GM12892 (cell line): Measurements from ENCODE around the gene CYP27C1.

Experiments
- DNase-seq: peaks from one replicate; pipeline ENCODE4 v3.0.0; 2011; ENCODE audit not compliant: insufficient read length
- FAIRE-seq: peaks from 2 replicates; lab custom pipeline; 2011; peaks lifted over from hg19 to GRCh38; lab: Jason Lieb, UNC
- POLR2A ChIP-seq: IDR thresholded peaks from 2 replicates; pipeline ENCODE4 v1.6.1; 2011; ENCODE audit warnings: low read depth, low read length, control low read depth
- POLR2AphosphoS5 ChIP-seq: IDR thresholded peaks from 2 replicates; pipeline ENCODE4 v1.6.1; 2011; ENCODE audit warnings: low read depth, low read length, control low read depth
- TAF1 ChIP-seq: IDR thresholded peaks from 2 replicates; pipeline ENCODE4 v1.6.1; 2011; ENCODE audit warnings: low read depth, mild to moderate bottlenecking, control low read depth, low read length, borderline replicate concordance

The CYP27C1 gene

GRCh38 chr2:127197475-127198385 is 22.4 kb downstream of the CYP27C1 start:
- DNase-seq (no peak), FAIRE-seq (peak; percentile 93)
- TF ChIP-seq TAF1 (no peak), POLR2A (no peak), POLR2AphosphoS5 (no peak)

DNA sequence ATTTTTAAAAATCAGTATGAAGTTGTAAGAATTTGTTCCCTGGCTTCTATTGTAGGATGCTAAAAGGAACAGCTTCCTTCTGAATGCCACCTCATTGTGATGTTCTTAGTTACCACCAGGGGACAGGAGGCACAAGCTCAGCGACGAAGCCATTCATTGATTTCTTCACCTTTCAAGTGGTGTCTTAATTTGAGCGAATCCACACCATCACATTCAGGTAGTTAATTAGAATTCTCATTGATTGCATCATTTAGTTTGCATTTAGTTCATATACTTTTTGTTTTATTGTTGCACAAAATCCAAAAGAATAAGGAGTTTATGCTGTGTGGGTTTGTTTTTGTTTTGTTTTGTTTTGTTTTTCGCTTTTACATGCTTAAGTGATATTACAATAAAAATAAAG is 23.1 kb downstream of the CYP27C1 start:
- DNase-seq (no peak), FAIRE-seq (no peak)
- TF ChIP-seq POLR2A (no peak), TAF1 (no peak), POLR2AphosphoS5 (no peak)

GRCh38 chr2:127196549-127196948 is 23.6 kb downstream of the CYP27C1 start:
- TF ChIP-seq POLR2A (no peak), TAF1 (no peak), POLR2AphosphoS5 (no peak)
- DNase-seq (no peak), FAIRE-seq (no peak)

- no peak for DNase-seq
- TF ChIP-seq TAF1 (no peak), POLR2A (no peak), POLR2AphosphoS5 (no peak)
- no peak for FAIRE-seq
These were observed 24.7 kb downstream of the CYP27C1 start for GRCh38 chr2:127195140-127196074.

DNA sequence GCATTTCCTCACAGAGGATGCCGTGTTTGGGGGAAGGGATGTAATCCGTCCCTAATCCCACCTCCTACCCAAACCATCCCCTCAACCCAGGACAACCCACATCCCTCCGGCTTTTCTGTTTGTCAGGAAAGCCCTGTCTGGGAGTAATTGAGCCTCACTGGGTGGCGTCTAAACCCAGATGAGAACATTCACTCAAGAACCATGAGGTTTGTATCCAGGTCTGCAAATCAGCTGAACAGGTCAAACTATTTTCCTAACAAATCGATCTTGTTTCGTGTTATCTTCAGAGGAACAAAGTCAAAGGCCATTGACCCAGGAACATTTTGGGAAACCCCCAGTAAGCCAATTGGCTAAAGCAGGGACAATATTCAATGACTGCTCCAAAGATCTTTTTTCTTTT is 25.7 kb downstream of the CYP27C1 start:
- DNase-seq (no peak), FAIRE-seq (no peak)
- TF ChIP-seq POLR2A (no peak), TAF1 (no peak), POLR2AphosphoS5 (no peak)

DNA sequence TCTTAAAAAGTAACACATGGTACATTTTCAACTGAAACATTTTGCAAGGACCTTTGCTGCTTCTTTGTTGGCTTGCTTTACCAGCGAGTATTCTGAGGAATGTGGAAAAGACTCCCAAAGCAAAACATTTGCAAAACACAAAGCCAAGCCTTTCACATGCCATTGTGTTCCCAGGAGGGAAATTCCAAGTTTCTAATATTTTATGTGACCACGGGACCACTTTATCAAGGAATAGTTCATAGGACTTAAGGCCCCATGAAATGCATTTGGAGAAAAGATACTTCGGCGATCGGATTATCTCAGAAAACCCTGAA is 26.2 kb downstream of the CYP27C1 start:
- FAIRE-seq (no peak), DNase-seq (no peak)
- TF ChIP-seq POLR2A (no peak), TAF1 (no peak), POLR2AphosphoS5 (no peak)

DNA sequence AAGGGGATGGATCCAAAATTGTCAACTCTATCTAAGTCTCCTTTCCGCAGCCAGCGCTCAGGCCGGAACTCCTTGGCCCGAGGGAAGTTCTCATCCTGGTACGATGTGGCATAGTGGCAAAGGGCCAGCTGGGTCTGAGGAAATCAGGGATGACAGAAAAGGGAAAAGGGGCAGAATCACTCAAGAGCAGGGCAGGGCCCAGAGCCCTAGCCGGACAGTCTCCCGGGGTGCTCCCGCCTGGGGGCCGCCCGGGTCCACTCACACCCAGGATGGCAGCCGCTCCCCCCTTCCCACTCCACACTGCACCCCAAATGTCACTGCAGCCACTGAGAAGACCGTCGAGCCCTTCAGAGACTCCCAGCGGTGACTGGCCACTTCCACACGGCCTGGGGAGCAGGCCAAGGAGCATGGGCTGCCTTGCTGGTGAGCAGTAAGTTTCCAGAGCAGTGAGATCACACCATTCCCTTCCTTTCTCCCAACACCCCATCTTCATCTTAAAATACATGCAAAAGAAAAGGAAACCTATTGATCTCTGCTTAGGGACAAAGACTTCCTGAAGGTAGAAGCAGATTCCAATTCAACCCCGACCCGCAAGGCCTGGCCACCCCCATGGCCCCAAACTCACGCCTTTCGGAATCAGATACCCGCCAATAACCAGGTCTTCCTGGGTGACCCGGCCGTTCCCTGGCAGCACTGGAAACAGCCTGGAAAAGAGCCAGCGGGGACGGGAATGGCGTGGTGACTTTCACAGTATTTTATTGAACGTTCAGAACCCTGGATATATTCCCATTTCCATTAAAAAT is 26.7 kb downstream of the CYP27C1 start:
- FAIRE-seq = no peak
- DNase-seq = no peak
- TF ChIP-seq POLR2A (no peak), TAF1 (no peak), POLR2AphosphoS5 (no peak)

DNA sequence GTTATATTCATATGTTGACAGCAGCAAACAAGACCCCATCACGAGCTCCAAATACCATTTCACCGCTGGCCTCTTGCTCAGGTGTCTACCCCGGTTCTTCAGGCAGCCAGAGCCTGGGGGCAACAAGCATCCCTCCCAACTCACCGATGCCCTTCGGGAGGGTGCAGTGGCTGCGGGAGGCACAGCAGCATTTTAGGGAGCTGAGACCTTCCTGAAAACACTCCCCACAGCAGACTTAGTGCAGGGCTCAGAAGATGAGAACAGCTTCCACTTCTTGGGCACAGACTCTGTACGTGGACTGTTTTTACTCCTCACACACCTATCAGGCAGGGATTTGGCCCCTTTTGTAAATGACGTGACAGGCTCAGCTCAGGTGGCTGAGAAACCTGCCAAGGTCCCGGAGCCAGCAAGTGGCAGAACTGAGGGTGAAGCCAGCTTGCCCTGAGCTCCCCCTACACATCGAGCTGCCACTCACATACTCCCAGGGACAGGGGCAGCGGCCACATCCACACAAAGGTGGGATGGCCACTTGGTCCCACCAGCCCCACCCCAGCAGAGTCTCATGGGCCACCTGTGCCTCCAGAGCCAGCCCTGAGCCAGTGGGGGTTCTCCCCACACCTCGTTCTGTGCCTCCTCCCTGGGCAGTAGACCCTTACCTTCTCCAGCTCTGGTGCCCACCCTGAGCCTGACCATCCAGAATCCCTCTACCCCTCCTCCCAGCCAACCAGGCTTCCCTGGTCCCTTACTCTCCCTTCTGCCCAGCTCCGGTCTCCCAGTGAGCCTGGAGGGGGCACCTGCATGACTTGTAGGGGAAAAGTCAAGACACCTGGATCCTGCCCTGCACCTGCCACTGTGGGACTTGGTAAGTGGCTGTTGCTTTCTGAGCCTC is 28.5 kb downstream of the CYP27C1 start:
- FAIRE-seq (no peak), DNase-seq (no peak)
- no peak for TF ChIP-seq POLR2AphosphoS5
- no peak for TF ChIP-seq POLR2A
- no peak for TF ChIP-seq TAF1

DNA sequence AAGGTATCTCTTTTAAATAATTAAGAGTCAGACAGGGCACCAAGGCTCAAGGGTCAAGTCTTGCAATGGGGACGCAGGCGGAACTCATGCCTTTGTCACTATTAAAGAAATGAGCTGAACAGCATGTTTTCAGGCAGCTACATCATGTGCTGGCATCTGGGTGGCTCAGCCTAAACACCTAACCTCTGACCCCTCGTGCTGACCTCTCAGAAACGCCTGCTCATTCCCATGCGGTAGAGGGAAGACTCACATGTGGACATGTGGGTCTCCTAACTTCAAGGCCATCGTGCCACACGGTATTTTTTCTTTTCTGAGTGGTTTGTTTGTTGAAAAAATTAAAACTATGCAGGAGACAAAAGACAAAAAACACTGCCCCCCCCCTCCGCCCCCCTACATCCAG is 31.3 kb downstream of the CYP27C1 start:
- DNase-seq (no peak), FAIRE-seq (no peak)
- no peak for TF ChIP-seq POLR2A
- TF ChIP-seq TAF1 = no peak
- no peak for TF ChIP-seq POLR2AphosphoS5

- FAIRE-seq = no peak
- DNase-seq = no peak
- TF ChIP-seq POLR2AphosphoS5 = no peak
- no peak for TF ChIP-seq TAF1
- no peak for TF ChIP-seq POLR2A
These were observed 32.3 kb downstream of the CYP27C1 start for GRCh38 chr2:127187831-127188230.
